Ovary (tissue), 3 donors: Measurements from ENCODE around the gene EYA2.

Source experiments
- CTCF ChIP-seq, 3 donors: fragments of 450-650 bp in 2 of 3; fragments of 200-600 bp in 1 of 3; IDR thresholded peaks; one replicate each; pipeline versions ENCODE4 v1.5.1 to v1.8.0; 2016 to 2022; ENCODE audit warnings: antibody characterized with exemption in 3 of 3, mild to moderate bottlenecking in 1 of 3
- EP300 ChIP-seq: sonication (generic); formaldehyde crosslinking; IDR thresholded peaks from one replicate; pipeline ENCODE4 v1.6.1; 2017; ENCODE audit warnings: antibody characterized with exemption
- POLR2A ChIP-seq: fragments of 450-650 bp; IDR thresholded peaks from one replicate; pipeline ENCODE4 v1.6.1; 2017; ENCODE audit warnings: antibody characterized with exemption, mild to moderate bottlenecking, moderate library complexity
- donor health status: DM: no; HTN: no; CAD: no.

GRCh38 chr20:47142774-47143170 is 248.1 kb downstream of the EYA2 start:
- TF ChIP-seq POLR2A (no peak), CTCF (IDR thresholded peaks at IDR 0.05) (no peak), EP300 (no peak)
